Epithelial cell of esophagus (primary cell): Measurements from ENCODE around the gene SLC9A7.

Experiments
- DNase-seq: peaks from one replicate; pipeline ENCODE4 v3.0.0; 2010; ENCODE audit warnings: low read depth
- H3K4me3 ChIP-seq: 2 replicates; pipeline ENCODE4 v1.5.1; 2011; ENCODE audit warnings: mild to moderate bottlenecking, low read length, control low read depth
- TF ChIP-seq, protein P1 (sequence below): IDR thresholded peaks from 2 replicates; pipeline ENCODE4 v1.5.1; 2011; ENCODE audit warnings: low read depth, mild to moderate bottlenecking, low read length, control low read depth, inconsistent platforms; ENCODE audit not compliant: insufficient read depth; ENCODE audit errors: missing control alignments

SLC9A7 gene

DNA sequence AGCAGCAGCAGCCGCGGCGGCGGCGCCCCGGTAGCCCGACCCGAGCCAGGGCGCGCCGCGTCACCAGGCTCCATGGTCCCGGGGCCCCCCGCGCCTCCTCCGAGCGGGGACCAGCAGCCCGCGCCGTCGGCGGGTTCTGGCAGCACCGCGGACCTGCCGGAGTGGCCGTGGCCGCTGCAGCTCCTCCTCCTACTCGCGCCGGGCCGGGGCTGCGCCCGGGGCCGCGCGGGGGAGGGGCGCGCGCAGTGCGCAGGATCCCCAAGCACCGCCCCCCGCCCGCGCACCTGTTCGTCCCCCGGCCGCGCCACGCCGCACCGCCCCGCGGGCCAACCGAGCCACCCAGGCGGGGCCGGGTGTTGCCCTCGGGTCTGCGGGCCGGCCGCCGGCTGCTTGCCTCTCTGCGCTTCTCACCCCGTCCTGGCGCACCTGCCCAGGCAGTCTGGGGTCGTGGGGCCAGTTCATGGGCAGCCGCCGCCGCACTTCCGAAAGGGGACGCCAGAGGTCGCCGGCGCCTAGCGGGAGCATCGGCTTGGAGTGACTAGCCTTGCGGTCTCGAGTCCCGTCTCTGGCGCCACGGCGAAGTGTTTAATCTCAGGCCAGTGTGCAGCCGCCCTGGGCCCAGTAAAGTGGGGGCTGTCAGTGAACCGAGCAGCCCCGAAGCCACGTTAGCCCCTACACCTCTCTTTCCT lies at the start of gene SLC9A7:
SLC9A7 (minus strand) TSS at position 163 of the 689 bp plus-strand sequence; CDS start at position 74, 89 bp downstream.
- TF ChIP-seq, protein P1, sequence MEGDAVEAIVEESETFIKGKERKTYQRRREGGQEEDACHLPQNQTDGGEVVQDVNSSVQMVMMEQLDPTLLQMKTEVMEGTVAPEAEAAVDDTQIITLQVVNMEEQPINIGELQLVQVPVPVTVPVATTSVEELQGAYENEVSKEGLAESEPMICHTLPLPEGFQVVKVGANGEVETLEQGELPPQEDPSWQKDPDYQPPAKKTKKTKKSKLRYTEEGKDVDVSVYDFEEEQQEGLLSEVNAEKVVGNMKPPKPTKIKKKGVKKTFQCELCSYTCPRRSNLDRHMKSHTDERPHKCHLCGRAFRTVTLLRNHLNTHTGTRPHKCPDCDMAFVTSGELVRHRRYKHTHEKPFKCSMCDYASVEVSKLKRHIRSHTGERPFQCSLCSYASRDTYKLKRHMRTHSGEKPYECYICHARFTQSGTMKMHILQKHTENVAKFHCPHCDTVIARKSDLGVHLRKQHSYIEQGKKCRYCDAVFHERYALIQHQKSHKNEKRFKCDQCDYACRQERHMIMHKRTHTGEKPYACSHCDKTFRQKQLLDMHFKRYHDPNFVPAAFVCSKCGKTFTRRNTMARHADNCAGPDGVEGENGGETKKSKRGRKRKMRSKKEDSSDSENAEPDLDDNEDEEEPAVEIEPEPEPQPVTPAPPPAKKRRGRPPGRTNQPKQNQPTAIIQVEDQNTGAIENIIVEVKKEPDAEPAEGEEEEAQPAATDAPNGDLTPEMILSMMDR = peak; percentile 71
- peak within 1 kb of the TSS; percentile 50 for H3K4me3 ChIP-seq
- peak; percentile 63 for DNase-seq

DNA sequence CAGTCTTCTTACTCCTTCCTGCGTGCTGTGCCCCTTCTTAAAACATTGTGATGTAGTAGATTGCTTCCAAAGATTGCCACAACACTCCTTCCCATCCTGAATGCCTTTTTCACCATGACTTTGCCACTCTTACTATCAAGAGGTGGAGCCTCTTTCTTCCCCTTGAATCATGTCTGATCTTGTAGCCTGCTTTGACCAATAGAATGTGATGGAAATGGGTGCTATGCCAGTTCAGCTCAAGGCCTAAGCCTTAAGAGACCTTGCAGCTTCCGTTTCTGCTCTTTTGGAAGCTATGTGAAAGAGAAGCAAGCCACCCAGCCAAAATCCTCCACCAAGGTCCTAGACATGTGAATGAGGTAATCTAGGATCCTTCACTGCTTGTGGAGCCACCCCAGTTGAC lies 46.4 kb upstream of the SLC9A7 start:
- DNase-seq = peak; percentile 34
- TF ChIP-seq, protein P1 = no peak
- no peak overlapping the region for H3K4me3 ChIP-seq

DNA sequence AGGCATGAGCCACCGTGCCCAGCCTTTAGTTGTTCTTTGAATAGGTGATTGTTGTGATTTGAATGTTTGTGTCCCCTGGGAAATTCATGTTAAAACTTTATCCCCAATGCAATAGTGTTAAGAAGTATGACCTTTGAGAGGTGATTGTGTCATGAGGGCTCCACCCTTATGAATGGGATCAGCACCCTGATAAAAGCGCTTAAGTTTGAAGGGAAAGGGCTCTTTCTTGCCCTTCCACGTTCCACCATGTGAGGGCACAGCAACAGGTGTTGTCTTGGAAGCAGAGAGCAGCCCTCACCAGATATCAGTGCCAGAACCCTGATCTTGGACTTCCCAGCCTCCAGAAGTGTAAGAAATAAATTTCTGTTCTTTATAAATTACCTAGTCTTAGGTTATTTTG lies 44.2 kb upstream of the SLC9A7 start:
- TF ChIP-seq, protein P1 = peak; percentile 27
- H3K4me3 ChIP-seq = no peak overlapping the region
- peak; percentile 26 for DNase-seq

DNA sequence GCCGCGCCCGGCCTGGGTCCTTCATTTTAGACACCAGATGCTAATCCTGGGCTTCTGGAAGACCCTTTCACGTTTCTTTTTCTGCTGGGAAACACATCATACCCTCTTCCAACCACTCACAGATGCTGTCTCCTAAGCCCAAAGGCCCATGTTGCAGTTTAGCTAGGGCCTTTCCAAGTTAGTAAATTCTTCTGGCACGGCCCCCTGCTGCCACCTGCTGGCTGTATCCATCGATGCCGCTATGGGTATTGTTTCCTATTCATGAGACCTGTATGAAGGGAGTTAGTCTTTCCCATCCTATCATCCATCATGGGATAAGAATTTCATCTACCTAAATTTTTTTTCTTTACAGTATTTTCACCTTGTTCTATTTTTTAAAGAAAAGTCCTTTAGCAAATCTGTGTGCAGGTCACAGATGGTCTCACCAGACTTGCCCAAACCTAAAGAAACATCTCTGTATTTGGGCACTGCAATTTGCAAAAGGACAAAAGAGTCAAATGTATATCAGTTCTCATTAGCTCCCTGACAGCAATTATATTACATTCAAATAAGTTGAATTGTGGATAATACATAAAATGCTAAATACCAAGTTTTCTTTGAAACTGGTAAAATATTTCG lies 37.8 kb upstream of the SLC9A7 start:
- TF ChIP-seq, protein P1 = peak; percentile 79
- H3K4me3 ChIP-seq = no peak overlapping the region
- peak; percentile 66 for DNase-seq

DNA sequence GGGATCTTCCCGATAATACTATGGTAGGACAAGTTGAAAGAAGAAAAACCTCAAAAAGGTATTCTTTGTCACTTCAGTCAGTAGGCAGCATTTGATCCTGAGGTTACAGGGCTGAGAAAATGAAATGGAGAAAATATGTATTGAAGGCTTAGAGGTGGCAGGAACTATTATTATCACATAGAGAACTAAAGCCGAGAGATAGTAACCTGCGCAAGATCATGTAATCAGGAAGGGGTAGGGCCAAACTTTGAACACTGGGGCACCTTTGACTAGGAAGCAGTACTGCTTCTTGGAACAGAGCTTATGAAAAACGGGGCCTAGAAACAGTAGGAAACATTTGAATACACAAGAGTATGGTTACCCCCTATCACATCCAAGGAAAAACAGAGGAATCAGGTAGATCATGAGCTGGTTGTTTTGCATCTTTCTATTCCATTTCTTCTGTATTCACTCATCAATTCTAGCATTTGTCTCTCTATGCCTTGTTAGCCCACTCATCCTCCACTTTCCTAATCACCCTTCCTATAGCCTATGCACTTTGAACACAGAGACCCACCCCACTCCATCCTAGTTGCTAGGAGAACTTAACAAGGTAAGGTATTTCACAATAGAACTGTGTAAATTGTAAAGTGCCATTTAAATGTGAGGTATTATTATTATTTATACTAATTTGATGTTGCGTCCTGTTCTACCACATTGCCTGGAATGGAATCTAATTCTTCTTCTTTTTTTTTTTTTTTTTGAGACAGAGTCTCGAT lies 34.6 kb upstream of the SLC9A7 start:
- DNase-seq = no peak
- TF ChIP-seq, protein P1 = no peak
- H3K4me3 ChIP-seq = no peak overlapping the region

DNA sequence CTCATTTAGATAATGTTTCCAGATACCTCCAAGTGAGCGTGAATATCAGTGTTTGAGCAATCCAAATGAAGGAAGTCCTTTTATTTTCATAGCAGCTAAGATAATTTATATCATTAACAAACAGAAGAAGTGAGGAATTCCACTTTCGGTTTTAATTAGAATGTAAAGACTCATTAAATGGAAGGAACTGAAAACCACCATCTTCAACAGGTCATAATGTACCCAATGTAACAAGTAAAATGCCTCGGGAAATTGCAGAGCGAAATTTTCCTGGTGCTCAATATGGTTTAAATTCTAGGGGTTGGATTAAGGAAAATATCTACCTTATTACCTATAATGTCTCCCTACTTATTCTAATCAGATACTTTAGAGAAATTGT lies 33.9 kb upstream of the SLC9A7 start:
- no peak overlapping the region for H3K4me3 ChIP-seq
- no peak for DNase-seq
- TF ChIP-seq, protein P1 = no peak
